Measurements from ENCODE around the gene BICD2. TPM values are rescaled to one million over a fixed set of nuclear protein-coding genes. Genes with fewer than 3 reads are reported as not detected.

BICD2 gene
- total and polyA plus RNA-seq, 8 donors: 23.7 to 34.5 (median 28.4) TPM

DNA sequence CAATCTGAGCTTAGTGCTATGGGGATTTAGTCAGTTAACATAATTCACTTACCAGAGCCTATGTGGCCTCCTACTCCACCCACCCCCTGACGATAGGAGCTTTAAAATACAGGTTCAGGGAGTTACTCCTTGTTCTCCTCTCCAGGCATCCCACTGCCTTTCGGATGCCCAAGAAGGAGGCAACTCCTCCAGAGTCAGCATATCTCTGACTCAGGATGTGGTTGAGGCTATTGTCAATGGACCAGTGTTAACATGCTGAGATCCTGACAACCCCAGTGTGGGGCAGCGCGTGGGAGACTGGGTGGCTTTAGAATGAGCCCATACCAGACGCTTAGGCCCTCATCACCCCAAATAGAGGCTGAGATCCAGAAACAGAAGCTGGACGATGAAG lies 27.4 kb downstream of the BICD2 start:
- Histone ChIP-seq H3K9me3 (no peaks in the 10 kb centered on the region), H3K27me3 (no peaks in the 10 kb centered on the region), H3K36me3 (no peaks in the 10 kb centered on the region), H3K4me3 (no peak overlapping the region), H3K4me1 (peaks cover 23 to 60% of the 10 kb centered on the region in 2 donors), H3K27ac (no peak overlapping the region)
- ATAC-seq: no peak
- DNase-seq: peak in 1 of 4 donors; percentile 5
- no peak for TF ChIP-seq CTCF (IDR thresholded peaks at IDR 0.05)
- intact Hi-C loops (cut with DNase I): no loop called here

DNA sequence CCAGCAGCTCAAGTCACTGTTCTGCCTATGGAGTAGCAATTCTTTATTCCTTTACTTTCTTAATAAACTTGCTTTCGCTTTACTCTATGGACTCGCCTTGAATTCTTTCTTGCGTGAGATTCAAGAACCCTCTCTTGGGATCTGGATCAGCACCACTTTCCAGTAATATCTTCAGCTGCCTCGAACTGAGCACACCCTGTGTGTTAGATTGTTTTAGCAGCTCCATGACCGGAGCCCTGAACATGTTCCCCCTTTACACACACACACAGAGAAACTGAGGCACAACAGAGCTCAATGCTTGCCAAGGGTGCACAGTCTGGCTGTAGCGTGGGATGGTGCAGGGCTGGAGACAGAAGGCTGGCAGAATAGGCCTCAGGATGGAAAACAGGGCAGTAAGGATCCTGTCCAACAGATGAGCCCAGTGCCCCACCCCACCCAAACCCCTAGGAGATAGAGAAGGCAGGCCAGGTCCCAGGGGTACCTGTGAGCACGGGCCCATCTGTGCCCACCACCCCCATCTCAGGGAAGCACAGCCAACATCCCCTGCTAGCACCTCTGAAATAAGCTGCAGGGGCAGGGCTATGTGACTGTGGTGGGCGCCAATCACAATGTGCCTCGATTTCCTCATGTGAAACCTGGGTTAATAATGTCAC lies 27.9 kb downstream of the BICD2 start:
- Histone ChIP-seq H3K9me3 (no peaks in the 10 kb centered on the region), H3K27ac (no peak overlapping the region), H3K27me3 (no peaks in the 10 kb centered on the region), H3K4me1 (peaks cover 23 to 56% of the 10 kb centered on the region in 2 donors), H3K4me3 (no peak overlapping the region), H3K36me3 (no peaks in the 10 kb centered on the region)
- TF ChIP-seq CTCF (IDR thresholded peaks at IDR 0.05): no peak
- ATAC-seq: no peak
- DNase-seq: peak in 2 of 4 donors; percentile 10 to 26
- intact Hi-C loops (cut with DNase I): no loop called here

DNA sequence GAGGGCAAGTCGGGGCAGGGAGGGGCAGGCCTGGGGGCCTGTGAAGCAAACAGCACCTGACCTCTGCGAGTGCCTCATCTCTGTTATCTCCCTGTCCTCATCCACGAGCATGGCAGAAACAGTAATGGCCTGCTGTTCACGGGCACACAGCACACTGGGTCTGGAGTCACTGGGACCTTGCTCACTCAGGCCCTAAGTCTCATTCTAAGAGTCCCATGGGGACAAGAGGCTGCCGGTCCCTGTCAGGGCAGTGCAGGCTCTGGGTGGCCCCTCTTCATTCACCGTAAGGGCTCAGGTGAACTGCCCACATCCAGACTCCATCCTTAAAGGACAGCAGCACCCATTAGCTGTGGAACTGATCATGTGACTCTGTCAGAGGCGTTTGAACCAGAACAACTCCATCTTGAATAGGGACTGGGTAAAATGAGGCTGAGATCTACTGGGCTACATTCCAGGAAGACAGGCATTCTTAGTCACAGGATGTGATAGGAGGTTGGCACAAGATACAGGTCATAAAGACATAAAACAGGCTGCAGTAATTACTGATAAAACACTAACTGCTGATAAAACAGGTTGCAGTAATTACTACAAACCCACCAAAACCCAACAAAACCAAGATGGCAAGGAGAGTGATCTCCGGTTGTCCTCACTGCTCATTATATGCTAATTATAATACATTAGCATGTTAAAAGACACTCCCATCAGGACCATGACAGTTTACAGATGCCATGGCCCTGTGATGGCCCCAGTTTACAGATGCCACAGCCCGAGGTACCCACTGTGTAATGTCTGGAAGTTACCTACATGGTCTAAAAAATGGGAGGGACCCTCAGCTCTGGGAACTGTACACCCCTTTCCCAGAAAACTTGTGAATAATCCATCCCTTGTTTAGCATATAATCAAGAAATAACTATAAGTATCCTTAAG lies 28.7 kb downstream of the BICD2 start:
- Histone ChIP-seq H3K9me3 (no peaks in the 10 kb centered on the region), H3K27me3 (no peaks in the 10 kb centered on the region), H3K4me1 (peaks cover 21 to 48% of the 10 kb centered on the region in 2 donors), H3K4me3 (no peak overlapping the region), H3K27ac (no peak overlapping the region), H3K36me3 (no peaks in the 10 kb centered on the region)
- DNase-seq (peak in 2 of 4 donors; percentile 17 to 31), ATAC-seq (no peak)
- TF ChIP-seq CTCF (IDR thresholded peaks at IDR 0.05): no peak
- intact Hi-C loops (cut with DNase I): no loop called here

GRCh38 chr9:92734931-92735635 lies 29.6 kb downstream of the BICD2 start:
- peaks cover 15 to 40% of the 10 kb centered on the region in 2 donors for H3K4me1 ChIP-seq
- TF ChIP-seq CTCF (IDR thresholded peaks at IDR 0.05): no peak
- DNase-seq: peak in 2 of 4 donors; percentile 15 to 41

More at GRCh38 chr9:92734931-92735635, 29.6 kb downstream of the BICD2 start:
- ATAC-seq: no peak
- no peaks in the 10 kb centered on the region for H3K27me3 ChIP-seq
- no peaks in the 10 kb centered on the region for H3K36me3 ChIP-seq
- H3K9me3 ChIP-seq: no peaks in the 10 kb centered on the region
- H3K4me3 ChIP-seq: no peak overlapping the region
- intact Hi-C loops (cut with DNase I): no loop called here
- no peak overlapping the region for H3K27ac ChIP-seq

Data from left lung (tissue), 10 donors.